CD4-positive, alpha-beta T cell (primary cell): ENCODE measurements around the gene RIT2. TPM values are rescaled to one million over a fixed set of nuclear protein-coding genes. Genes with fewer than 3 reads are reported as not detected.

Experiments used
- ATAC-seq: fragments of 200-7000 bp; cut with Tn5 transposase; one replicate; pipeline ENCODE4 v1.10.0; 2022; ENCODE audit warnings: mild to moderate bottlenecking; ENCODE audit not compliant: poor library complexity
- CTCF ChIA-PET: fragments of 350-600 bp; sonication (Branson Sonifier 250); formaldehyde crosslinking; loops from one replicate; lab custom pipeline; 2021; ENCODE audit warnings: antibody characterized with exemption, inconsistent platforms; lab: Charles Lee
- POLR2A ChIA-PET: fragments of 350-600 bp; sonication (Branson Sonifier 250); formaldehyde crosslinking; loops from one replicate; lab custom pipeline; 2021; ENCODE audit warnings: antibody characterized with exemption, inconsistent platforms; lab: Charles Lee
- DNase-seq, 14 experiments: peaks; one replicate each; pipeline ENCODE4 v3.0.0-alpha.2; 2013 to 2020; ENCODE audit warnings: mixed read lengths in 2 of 14
- H3K27ac ChIP-seq, 2 donors: one replicate each; pipeline versions ENCODE4 v1.5.1 to v1.7.0; 2013; ENCODE audit warnings: low read length in 2 of 2, low read depth in 1 of 2, mild to moderate bottlenecking in 1 of 2
- H3K27me3 ChIP-seq, 2 experiments: 1 replicate in 1 of 2; 2 replicates in 1 of 2; pipeline versions ENCODE4 v1.6.1 to v1.7.0; 2013; ENCODE audit warnings: low read length in 2 of 2, control low read depth in 1 of 2, mild to moderate bottlenecking in 1 of 2, moderate library complexity in 1 of 2; ENCODE audit not compliant: insufficient read depth in 2 of 2, control insufficient read depth in 1 of 2
- H3K36me3 ChIP-seq: one replicate; pipeline ENCODE4 v1.6.1; 2013; ENCODE audit warnings: low read length, control low read depth; ENCODE audit not compliant: insufficient read depth
- H3K4me1 ChIP-seq: one replicate; pipeline ENCODE4 v1.6.1; 2013; ENCODE audit warnings: low read length, control low read depth; ENCODE audit not compliant: insufficient read depth
- H3K4me3 ChIP-seq: one replicate; pipeline ENCODE4 v1.5.1; 2013; ENCODE audit warnings: mild to moderate bottlenecking, low read length, moderate library complexity
- H3K9me3 ChIP-seq, 2 experiments: 1 replicate in 1 of 2; 2 replicates in 1 of 2; pipeline versions ENCODE4 v1.6.1 to v1.7.0; 2013; ENCODE audit warnings: low read length in 2 of 2, mild to moderate bottlenecking in 2 of 2, control low read depth in 1 of 2, moderate library complexity in 1 of 2; ENCODE audit not compliant: control insufficient read depth in 1 of 2, insufficient read depth in 1 of 2
- H3K27ac Mint-ChIP-seq: one replicate; pipeline ENCODE4 v1.8.0; 2020; ENCODE audit warnings: mixed read lengths
- H3K27me3 Mint-ChIP-seq: one replicate; pipeline ENCODE4 v1.8.0; 2021; ENCODE audit warnings: mixed read lengths
- H3K36me3 Mint-ChIP-seq: one replicate; pipeline ENCODE4 v1.8.0; 2021; ENCODE audit warnings: low read depth, mixed read lengths
- H3K4me1 Mint-ChIP-seq: one replicate; pipeline ENCODE4 v1.8.0; 2021; ENCODE audit warnings: low read depth, mixed read lengths
- H3K4me3 Mint-ChIP-seq: one replicate; pipeline ENCODE4 v1.8.0; 2020; ENCODE audit warnings: mild to moderate bottlenecking, mixed read lengths
- H3K9me3 Mint-ChIP-seq: one replicate; pipeline ENCODE4 v1.8.0; 2020; ENCODE audit warnings: mixed read lengths
- CTCF ChIP-seq: fragments of 200-600 bp; IDR thresholded peaks from one replicate; pipeline ENCODE4 v1.8.0; 2022; ENCODE audit warnings: antibody characterized with exemption, mild to moderate bottlenecking
- intact Hi-C, 2 experiments: fragments of 100-400 bp; cut with DNase I in 1 of 2; cut with micrococcal nuclease in 1 of 2; formaldehyde crosslinking; loops; one replicate each; pipeline versions ENCODE4 v1.15.1 to v1.9.0; 2023 to 2025; cut with DNase I, micrococcal nuclease
- total RNA-seq, 174 experiments: library from RNA in 2 of 174; stranded (reverse) in 2 of 174; gene quantifications; one replicate each; pipeline ENCODE4 v1.2.3 and lab custom pipeline; 2021 to 2026

Gene RIT2
- total RNA-seq, 2 experiments from 2014 or later: not detected

GRCh38 chr18:42909095-42909494, 206.4 kb downstream of the RIT2 start:
- intact Hi-C loops: no loop called here
- no peak for TF ChIP-seq CTCF
- Histone ChIP-seq H3K4me1 (no peaks in the 10 kb centered on the region), H3K27ac (no peak overlapping the region), H3K36me3 (no peaks in the 10 kb centered on the region), H3K27me3 (no peaks in the 10 kb centered on the region), H3K9me3 (peaks cover 0 to 3% of the 10 kb centered on the region in 2 experiments), H3K4me3 (no peak overlapping the region)
- ChIA-PET POLR2A (no interaction called here), CTCF (no interaction called here)
- H3K36me3 Mint-ChIP-seq: no peaks in the 10 kb centered on the region
- H3K9me3 Mint-ChIP-seq: peaks cover 2% of the 10 kb centered on the region
- DNase-seq: no peak
- H3K4me1 Mint-ChIP-seq: no peaks in the 10 kb centered on the region
- no peaks in the 10 kb centered on the region for H3K27me3 Mint-ChIP-seq
- H3K27ac Mint-ChIP-seq: no peak overlapping the region
- no peak overlapping the region for H3K4me3 Mint-ChIP-seq
- no peak for ATAC-seq

- TF ChIP-seq CTCF: no peak
These were observed 208.7 kb downstream of the RIT2 start for GRCh38 chr18:42906761-42907160.

GRCh38 chr18:42901161-42901560, 214.3 kb downstream of the RIT2 start:
- TF ChIP-seq CTCF: no peak
- Mint-ChIP-seq H3K4me1 (no peaks in the 10 kb centered on the region), H3K27me3 (no peaks in the 10 kb centered on the region), H3K27ac (no peak overlapping the region), H3K4me3 (no peak overlapping the region), H3K9me3 (no peaks in the 10 kb centered on the region), H3K36me3 (no peaks in the 10 kb centered on the region)
- ChIA-PET CTCF (no interaction called here), POLR2A (no interaction called here)
- ATAC-seq: no peak
- H3K36me3 ChIP-seq: no peaks in the 10 kb centered on the region
- no peak overlapping the region for H3K4me3 ChIP-seq
- peaks cover 4 to 8% of the 10 kb centered on the region in 2 experiments for H3K9me3 ChIP-seq
- intact Hi-C loops: no loop called here
- H3K4me1 ChIP-seq: no peaks in the 10 kb centered on the region
- no peak overlapping the region for H3K27ac ChIP-seq
- DNase-seq: no peak
- H3K27me3 ChIP-seq: no peaks in the 10 kb centered on the region

More at GRCh38 chr18:42906761-42907160, 208.7 kb downstream of the RIT2 start:
- Mint-ChIP-seq H3K27me3 (no peaks in the 10 kb centered on the region), H3K4me1 (no peaks in the 10 kb centered on the region), H3K4me3 (no peak overlapping the region), H3K36me3 (no peaks in the 10 kb centered on the region), H3K27ac (no peak overlapping the region), H3K9me3 (peaks cover 2% of the 10 kb centered on the region)
- POLR2A ChIA-PET: no interaction called here
- Histone ChIP-seq H3K27ac (no peak overlapping the region), H3K9me3 (peaks cover 0 to 3% of the 10 kb centered on the region in 2 experiments), H3K36me3 (no peaks in the 10 kb centered on the region), H3K4me1 (no peaks in the 10 kb centered on the region), H3K27me3 (no peaks in the 10 kb centered on the region), H3K4me3 (no peak overlapping the region)
- no peak for ATAC-seq
- DNase-seq: no peak
- CTCF ChIA-PET: interaction anchor here (0.6 kb wide), 1 partner anchor 1016 kb away, joined by 4 read pairs; no protein-coding TSS in a partner anchor
- intact Hi-C loops: no loop called here
